Measurements from ENCODE around the gene TMEM60.

- TF ChIP-seq CTCF (IDR thresholded peaks at IDR 0.05) (no peak), POLR2AphosphoS5 (IDR thresholded peaks at IDR 0.05) (no peak), EP300 (IDR thresholded peaks at IDR 0.05) (no peak)
Measured at GRCh38 chr7:77808517-77808916, 10.3 kb upstream of the TMEM60 start.

Data from sigmoid colon (tissue), 4 donors.